HEK293 (cell line): ENCODE results near the gene LCAT.

Source experiments
- HOXC10 ChIP-seq: sonication (generic); formaldehyde crosslinking; IDR thresholded peaks from 2 replicates; pipeline ENCODE4 v1.8.1; 2023; ENCODE audit warnings: mild to moderate bottlenecking, missing genetic modification reagents
- KLF8 ChIP-seq: fragments of 450-650 bp; formaldehyde crosslinking; IDR thresholded peaks from 2 replicates; pipeline ENCODE4 v1.5.1; 2016; ENCODE audit warnings: missing biosample characterization, missing genetic modification characterization
- SCRT2 ChIP-seq: fragments of 450-650 bp; formaldehyde crosslinking; IDR thresholded peaks from 2 replicates; pipeline ENCODE4 v1.5.1; 2016; ENCODE audit warnings: missing biosample characterization, missing genetic modification characterization
- ZBTB17 ChIP-seq: fragments of 450-650 bp; formaldehyde crosslinking; IDR thresholded peaks from 2 replicates; pipeline ENCODE4 v1.5.1; 2016; ENCODE audit warnings: missing biosample characterization, missing genetic modification characterization
- ZBTB26 ChIP-seq: fragments of 450-650 bp; formaldehyde crosslinking; optimal IDR thresholded peaks from 2 replicates; pipeline ENCODE3; 2016; ENCODE audit warnings: missing biosample characterization, mild to moderate bottlenecking, missing genetic modification characterization
- ZFP3 ChIP-seq: fragments of 450-650 bp; formaldehyde crosslinking; IDR thresholded peaks from 2 replicates; pipeline ENCODE4 v1.5.1; 2016; ENCODE audit warnings: low read depth, missing biosample characterization, missing genetic modification characterization
- ZNF133 ChIP-seq: fragments of 450-650 bp; formaldehyde crosslinking; IDR thresholded peaks from 2 replicates; pipeline ENCODE4 v1.5.1; 2016; ENCODE audit warnings: missing biosample characterization, missing genetic modification characterization
- ZNF223 ChIP-seq: fragments of 450-650 bp; formaldehyde crosslinking; IDR thresholded peaks from 2 replicates; pipeline ENCODE4 v1.5.1; 2016; ENCODE audit warnings: missing biosample characterization, missing genetic modification characterization
- ZNF266 ChIP-seq: fragments of 450-650 bp; formaldehyde crosslinking; IDR thresholded peaks from 2 replicates; pipeline ENCODE4 v1.5.1; 2016; ENCODE audit warnings: missing biosample characterization, missing genetic modification characterization, low read depth
- ZNF510 ChIP-seq: fragments of 450-650 bp; formaldehyde crosslinking; IDR thresholded peaks from 2 replicates; pipeline ENCODE4 v1.5.1; 2018; ENCODE audit warnings: mild to moderate bottlenecking, missing genetic modification characterization, missing biosample characterization; ENCODE audit not compliant: insufficient replicate concordance
- ZNF514 ChIP-seq: fragments of 450-650 bp; formaldehyde crosslinking; IDR thresholded peaks from 2 replicates; pipeline ENCODE4 v1.5.1; 2016; ENCODE audit warnings: missing biosample characterization, missing genetic modification characterization
- ZNF518A ChIP-seq: fragments of 450-650 bp; formaldehyde crosslinking; conservative IDR thresholded peaks from 2 replicates; pipeline ENCODE4 v1.5.1; 2016; ENCODE audit warnings: low read depth, missing biosample characterization, missing genetic modification characterization
- ZNF561 ChIP-seq: fragments of 450-650 bp; IDR thresholded peaks from 2 replicates; pipeline ENCODE4 v1.5.1; 2018; ENCODE audit warnings: missing biosample characterization, missing genetic modification characterization, borderline replicate concordance
- ZNF670 ChIP-seq: fragments of 450-650 bp; formaldehyde crosslinking; IDR thresholded peaks from 2 replicates; pipeline ENCODE4 v1.5.1; 2016; ENCODE audit warnings: missing biosample characterization, missing genetic modification characterization, low read depth
- ZNF768 ChIP-seq: fragments of 450-650 bp; formaldehyde crosslinking; IDR thresholded peaks from 2 replicates; pipeline ENCODE4 v1.5.1; 2018; ENCODE audit warnings: missing biosample characterization, mild to moderate bottlenecking, missing genetic modification characterization
- ZNF777 ChIP-seq: fragments of 450-650 bp; formaldehyde crosslinking; IDR thresholded peaks from 2 replicates; pipeline ENCODE4 v1.5.1; 2017; ENCODE audit warnings: missing biosample characterization, missing genetic modification characterization, borderline replicate concordance
- ZNF791 ChIP-seq: fragments of 450-650 bp; formaldehyde crosslinking; IDR thresholded peaks from 2 replicates; pipeline ENCODE4 v1.5.1; 2016; ENCODE audit warnings: missing biosample characterization, missing genetic modification characterization
- ZNF843 ChIP-seq: fragments of 450-650 bp; formaldehyde crosslinking; IDR thresholded peaks from 2 replicates; pipeline ENCODE4 v1.5.1; 2016; ENCODE audit warnings: missing biosample characterization, missing genetic modification characterization
- TF ChIP-seq, protein P1 (sequence below): fragments of 450-650 bp; formaldehyde crosslinking; IDR thresholded peaks from 2 replicates; pipeline ENCODE4 v1.5.1; 2016; ENCODE audit warnings: missing biosample characterization, missing genetic modification characterization, borderline replicate concordance
- TF ChIP-seq, protein P2 (sequence below): fragments of 450-650 bp; formaldehyde crosslinking; IDR thresholded peaks from 2 replicates; pipeline ENCODE4 v1.5.0; 2017; ENCODE audit warnings: missing biosample characterization, missing genetic modification characterization, borderline replicate concordance
- TF ChIP-seq, protein P3 (sequence below): sonication (generic); formaldehyde crosslinking; IDR thresholded peaks from 2 replicates; pipeline ENCODE4 v1.8.1; 2022; ENCODE audit warnings: mild to moderate bottlenecking, moderate library complexity, missing genetic modification reagents
- TF ChIP-seq, protein P4 (sequence below): fragments of 450-650 bp; formaldehyde crosslinking; IDR thresholded peaks from 2 replicates; pipeline ENCODE4 v1.5.1; 2016; ENCODE audit warnings: missing biosample characterization, missing genetic modification characterization

The LCAT gene

GRCh38 chr16:67935402-67936123, 8.4 kb downstream of the LCAT start (continued):
- TF ChIP-seq ZNF777 (tag by site-specific recombination) (0 out of 2 replicates have a peak, but pooled peaks have one; percentile 16), ZNF266 (tag by site-specific recombination) (no peak), ZNF510 (no peak), ZNF561 (tag by site-specific recombination) (no peak), HOXC10 (CRISPR knock-in tag) (no peak), ZBTB26 (tag by site-specific recombination) (peak; percentile 74), SCRT2 (tag by site-specific recombination) (peak; percentile 86), ZNF223 (no peak), ZNF791 (tag by site-specific recombination) (no peak), ZNF768 (tag by site-specific recombination) (no peak), ZNF518A (tag by site-specific recombination) (no peak), KLF8 (tag by site-specific recombination) (peak; percentile 78), ZNF670 (tag by site-specific recombination) (no peak), ZBTB17 (tag by site-specific recombination) (no peak), ZNF843 (tag by site-specific recombination) (0 out of 2 replicates have a peak, but pooled peaks have one; percentile 8), ZFP3 (tag by site-specific recombination) (no peak), ZNF514 (tag by site-specific recombination) (no peak), ZNF133 (tag by site-specific recombination) (no peak)
- TF ChIP-seq, protein P1, sequence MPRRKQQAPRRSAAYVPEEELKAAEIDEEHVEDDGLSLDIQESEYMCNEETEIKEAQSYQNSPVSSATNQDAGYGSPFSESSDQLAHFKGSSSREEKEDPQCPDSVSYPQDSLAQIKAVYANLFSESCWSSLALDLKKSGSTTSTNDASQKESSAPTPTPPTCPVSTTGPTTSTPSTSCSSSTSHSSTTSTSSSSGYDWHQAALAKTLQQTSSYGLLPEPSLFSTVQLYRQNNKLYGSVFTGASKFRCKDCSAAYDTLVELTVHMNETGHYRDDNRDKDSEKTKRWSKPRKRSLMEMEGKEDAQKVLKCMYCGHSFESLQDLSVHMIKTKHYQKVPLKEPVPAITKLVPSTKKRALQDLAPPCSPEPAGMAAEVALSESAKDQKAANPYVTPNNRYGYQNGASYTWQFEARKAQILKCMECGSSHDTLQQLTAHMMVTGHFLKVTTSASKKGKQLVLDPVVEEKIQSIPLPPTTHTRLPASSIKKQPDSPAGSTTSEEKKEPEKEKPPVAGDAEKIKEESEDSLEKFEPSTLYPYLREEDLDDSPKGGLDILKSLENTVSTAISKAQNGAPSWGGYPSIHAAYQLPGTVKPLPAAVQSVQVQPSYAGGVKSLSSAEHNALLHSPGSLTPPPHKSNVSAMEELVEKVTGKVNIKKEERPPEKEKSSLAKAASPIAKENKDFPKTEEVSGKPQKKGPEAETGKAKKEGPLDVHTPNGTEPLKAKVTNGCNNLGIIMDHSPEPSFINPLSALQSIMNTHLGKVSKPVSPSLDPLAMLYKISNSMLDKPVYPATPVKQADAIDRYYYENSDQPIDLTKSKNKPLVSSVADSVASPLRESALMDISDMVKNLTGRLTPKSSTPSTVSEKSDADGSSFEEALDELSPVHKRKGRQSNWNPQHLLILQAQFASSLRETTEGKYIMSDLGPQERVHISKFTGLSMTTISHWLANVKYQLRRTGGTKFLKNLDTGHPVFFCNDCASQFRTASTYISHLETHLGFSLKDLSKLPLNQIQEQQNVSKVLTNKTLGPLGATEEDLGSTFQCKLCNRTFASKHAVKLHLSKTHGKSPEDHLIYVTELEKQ (tag by site-specific recombination): no peak
- TF ChIP-seq, protein P2, sequence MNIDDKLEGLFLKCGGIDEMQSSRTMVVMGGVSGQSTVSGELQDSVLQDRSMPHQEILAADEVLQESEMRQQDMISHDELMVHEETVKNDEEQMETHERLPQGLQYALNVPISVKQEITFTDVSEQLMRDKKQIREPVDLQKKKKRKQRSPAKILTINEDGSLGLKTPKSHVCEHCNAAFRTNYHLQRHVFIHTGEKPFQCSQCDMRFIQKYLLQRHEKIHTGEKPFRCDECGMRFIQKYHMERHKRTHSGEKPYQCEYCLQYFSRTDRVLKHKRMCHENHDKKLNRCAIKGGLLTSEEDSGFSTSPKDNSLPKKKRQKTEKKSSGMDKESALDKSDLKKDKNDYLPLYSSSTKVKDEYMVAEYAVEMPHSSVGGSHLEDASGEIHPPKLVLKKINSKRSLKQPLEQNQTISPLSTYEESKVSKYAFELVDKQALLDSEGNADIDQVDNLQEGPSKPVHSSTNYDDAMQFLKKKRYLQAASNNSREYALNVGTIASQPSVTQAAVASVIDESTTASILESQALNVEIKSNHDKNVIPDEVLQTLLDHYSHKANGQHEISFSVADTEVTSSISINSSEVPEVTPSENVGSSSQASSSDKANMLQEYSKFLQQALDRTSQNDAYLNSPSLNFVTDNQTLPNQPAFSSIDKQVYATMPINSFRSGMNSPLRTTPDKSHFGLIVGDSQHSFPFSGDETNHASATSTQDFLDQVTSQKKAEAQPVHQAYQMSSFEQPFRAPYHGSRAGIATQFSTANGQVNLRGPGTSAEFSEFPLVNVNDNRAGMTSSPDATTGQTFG (tag by site-specific recombination): no peak
- TF ChIP-seq, protein P3, sequence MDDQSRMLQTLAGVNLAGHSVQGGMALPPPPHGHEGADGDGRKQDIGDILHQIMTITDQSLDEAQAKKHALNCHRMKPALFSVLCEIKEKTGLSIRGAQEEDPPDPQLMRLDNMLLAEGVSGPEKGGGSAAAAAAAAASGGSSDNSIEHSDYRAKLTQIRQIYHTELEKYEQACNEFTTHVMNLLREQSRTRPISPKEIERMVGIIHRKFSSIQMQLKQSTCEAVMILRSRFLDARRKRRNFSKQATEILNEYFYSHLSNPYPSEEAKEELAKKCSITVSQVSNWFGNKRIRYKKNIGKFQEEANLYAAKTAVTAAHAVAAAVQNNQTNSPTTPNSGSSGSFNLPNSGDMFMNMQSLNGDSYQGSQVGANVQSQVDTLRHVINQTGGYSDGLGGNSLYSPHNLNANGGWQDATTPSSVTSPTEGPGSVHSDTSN: 0 out of 2 replicates have a peak, but pooled peaks have one; percentile 50
- TF ChIP-seq, protein P4, sequence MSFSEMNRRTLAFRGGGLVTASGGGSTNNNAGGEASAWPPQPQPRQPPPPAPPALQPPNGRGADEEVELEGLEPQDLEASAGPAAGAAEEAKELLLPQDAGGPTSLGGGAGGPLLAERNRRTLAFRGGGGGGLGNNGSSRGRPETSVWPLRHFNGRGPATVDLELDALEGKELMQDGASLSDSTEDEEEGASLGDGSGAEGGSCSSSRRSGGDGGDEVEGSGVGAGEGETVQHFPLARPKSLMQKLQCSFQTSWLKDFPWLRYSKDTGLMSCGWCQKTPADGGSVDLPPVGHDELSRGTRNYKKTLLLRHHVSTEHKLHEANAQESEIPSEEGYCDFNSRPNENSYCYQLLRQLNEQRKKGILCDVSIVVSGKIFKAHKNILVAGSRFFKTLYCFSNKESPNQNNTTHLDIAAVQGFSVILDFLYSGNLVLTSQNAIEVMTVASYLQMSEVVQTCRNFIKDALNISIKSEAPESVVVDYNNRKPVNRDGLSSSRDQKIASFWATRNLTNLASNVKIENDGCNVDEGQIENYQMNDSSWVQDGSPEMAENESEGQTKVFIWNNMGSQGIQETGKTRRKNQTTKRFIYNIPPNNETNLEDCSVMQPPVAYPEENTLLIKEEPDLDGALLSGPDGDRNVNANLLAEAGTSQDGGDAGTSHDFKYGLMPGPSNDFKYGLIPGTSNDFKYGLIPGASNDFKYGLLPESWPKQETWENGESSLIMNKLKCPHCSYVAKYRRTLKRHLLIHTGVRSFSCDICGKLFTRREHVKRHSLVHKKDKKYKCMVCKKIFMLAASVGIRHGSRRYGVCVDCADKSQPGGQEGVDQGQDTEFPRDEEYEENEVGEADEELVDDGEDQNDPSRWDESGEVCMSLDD (tag by site-specific recombination): peak; percentile 75; the same call in 1 of the 2 replicates
